Measurements from ENCODE around the gene LRMDA.

Gene LRMDA

DNA sequence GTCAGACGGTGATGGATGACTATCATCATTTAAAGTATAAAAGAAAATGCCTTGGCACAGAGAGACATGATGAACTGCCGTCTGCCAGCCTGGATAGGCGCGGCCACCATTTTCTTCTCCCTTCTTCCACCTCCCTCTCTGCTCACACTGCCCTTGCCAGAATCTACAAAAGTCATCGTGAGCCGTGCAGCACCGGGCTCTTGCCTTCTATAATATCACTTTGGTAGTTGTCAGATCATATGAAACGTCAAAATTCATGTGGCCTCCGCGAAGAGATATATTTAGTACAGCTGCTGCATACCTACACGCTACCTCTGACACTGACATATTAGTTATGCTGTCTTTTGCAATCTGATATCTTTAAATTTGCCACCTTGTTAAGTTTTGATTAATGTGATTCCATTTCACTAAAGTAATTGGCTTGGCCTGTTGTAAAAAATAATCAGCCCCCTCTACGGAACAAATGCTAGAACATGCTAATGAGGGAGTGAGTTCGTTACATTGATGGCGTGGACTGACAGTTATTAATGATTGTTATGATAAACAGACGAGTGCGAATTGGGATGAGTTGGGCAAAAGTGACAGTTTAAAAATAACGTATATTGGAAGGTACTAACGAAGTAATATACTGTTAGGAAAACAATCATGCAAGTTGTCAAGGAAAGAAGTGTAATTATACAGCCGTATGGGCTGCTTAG lies 214.9 kb downstream of the LRMDA start:
- DNase-seq (ENCODE audit: low spot score), result peak; percentile 17

DNA sequence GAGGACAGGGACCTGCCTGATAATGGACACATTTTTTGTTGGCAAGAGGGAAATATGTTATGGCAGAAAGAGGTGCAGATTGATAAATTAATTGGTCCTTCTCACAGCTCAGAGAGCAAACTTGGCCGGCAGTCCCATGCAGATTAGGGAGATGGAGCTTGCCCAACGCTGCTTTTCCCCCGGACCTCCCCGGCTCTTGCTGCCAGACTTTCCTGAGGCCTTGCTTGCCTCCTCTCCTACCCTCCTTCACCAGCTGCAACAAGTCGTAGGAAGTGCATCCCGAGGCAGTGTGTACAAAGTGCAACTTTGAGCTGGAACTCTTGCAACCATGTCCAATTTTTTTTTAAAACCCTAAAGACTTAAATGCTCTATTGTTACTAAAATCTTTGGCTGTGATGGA lies 215.5 kb downstream of the LRMDA start:
- no peak for DNase-seq (ENCODE audit: low spot score)

DNA sequence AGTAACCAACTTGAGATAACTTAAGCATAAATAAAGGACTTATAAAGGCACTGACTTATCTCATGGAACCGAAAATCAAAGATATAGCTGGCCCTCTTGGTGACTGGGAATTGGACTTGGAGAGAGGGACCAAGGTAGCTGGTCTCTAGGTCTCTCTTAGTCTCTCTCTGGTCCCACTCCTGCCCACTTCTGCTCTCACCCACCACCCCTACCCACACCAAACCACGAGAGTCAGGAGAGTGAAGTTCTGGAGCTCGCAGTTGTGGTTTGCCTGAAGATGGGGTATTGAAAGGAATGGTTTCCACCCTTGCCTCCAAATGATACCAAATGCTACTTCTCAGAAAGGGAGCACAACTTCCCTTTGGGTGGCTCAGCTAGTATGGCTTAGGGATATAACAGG lies 216.3 kb downstream of the LRMDA start:
- no peak for DNase-seq (ENCODE audit: low spot score)

DNA sequence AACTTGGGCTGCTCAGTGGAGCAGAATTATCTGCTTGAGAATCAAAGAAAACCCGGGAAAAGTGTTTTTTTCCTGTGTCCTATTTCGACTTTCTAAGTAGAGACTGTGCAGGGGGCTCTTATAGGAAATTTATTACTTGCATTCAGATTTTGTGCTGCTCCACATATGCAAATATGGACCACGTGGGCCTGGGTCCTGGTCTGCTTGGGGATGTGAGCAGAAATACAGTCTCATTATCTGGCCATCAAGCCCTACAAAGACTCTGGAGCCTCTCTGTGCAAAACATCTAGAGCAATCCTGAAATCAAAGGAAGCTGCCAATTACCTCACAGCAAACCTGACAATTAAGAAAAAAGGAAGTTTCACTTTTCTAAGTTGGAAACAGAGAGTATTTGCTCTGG lies 216.9 kb downstream of the LRMDA start:
- no peak for DNase-seq (ENCODE audit: low spot score)

DNA sequence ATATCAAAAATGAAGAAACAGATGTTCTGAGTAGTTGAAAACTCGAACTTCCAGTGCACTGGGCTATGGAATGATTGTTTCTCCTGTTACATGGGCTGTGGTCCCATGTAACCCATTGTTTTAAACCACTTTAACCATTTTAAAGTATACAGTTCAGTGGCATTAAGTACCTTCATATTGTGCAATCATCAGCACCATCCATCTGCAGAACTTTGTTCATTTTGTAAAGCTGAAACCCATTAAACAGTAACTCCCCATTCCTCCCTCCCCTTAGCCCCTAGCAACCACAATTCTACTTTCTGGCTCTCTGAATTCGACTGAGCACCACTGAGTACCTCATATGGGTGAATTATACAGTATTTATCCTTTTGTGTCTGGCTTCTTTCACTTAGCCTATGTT lies 217.4 kb downstream of the LRMDA start:
- no peak for DNase-seq (ENCODE audit: low spot score)

DNA sequence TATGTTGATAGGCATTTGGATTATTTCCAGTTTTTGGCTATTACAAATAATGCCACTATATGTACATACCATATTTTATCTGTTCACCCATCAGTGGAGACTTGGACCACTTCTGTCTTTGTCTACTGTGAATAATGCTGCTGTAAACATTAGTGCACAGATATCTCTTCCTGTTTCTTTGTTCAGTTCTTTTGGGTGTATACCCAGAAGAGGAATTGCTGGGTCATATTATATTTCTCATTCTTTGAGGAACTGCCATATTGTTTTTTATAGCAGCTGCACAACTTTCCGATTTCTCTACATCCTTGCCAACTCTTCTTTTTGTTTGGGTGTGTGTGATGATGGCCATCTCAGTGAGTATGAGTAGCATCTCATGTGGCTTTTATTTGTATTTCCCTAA lies 218.0 kb downstream of the LRMDA start:
- DNase-seq (ENCODE audit: low spot score), result no peak

DNA sequence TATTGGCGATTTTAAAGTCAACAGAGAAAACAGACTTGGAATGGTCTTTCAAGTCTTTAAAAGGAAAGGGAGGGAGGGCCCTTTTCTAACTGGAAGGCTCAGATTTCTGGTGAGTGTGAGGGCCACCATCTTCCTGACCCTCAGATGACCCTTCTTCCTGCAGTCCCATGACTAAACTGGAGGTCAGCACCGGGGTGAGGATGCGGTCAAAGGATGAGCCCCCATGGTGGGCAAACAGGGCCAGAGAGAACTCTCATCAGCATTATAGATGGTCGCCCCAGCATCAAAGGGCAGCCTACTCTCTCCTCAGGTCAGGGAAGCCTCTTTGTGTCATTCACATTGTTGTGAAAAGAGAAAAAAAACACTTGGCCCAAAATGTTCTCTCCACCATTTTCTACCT lies 219.2 kb downstream of the LRMDA start:
- DNase-seq (ENCODE audit: low spot score), result no peak

DNA sequence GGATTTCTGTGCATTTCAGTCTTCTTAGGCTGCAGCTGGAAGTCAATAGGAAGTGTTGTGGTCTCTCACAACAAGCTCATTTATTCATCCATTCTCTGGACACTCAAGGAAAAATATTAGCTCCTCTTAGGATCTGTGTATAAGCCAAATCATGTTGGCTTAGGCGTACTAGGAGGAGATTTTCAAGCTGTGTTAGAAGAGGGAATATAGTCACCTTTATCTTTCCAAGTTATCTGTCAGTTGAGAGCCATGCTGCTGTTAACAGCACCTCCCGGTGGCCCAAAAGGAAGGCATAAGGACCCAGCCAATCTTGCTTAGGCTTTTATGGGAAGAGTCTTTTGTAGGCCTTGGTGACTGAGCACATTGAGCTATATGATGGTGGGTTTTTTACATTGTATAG lies 220.0 kb downstream of the LRMDA start:
- no peak for DNase-seq (ENCODE audit: low spot score)

DNA sequence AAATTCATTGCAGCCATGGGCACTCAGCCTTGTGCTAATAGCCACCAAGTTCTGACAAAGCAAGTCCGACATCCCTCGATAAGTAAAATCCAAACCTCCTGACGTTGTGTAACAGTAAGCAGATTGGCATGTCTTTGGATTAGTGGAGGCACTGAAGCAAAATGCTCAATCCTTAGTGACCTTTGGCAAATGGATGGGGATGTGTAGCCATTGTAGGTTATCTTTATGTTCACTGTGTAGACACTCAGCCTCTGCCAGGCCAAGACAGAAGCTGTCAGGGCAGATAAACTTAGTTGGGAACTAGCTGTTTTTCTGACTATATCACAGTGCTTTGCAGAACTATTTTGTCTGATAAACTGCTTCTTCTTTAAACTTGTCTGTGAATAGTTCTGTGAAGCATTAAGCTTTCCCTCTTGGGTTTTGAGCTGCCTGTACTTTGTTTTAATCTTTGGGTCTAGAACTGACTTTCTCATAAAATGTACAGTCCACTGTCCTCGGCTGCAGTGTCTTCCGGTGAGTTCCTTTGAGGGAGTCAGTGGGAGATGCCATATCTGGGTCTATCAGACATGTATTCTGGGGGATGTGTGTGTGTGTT lies 220.8 kb downstream of the LRMDA start:
- DNase-seq (ENCODE audit: low spot score), result no peak

DNA sequence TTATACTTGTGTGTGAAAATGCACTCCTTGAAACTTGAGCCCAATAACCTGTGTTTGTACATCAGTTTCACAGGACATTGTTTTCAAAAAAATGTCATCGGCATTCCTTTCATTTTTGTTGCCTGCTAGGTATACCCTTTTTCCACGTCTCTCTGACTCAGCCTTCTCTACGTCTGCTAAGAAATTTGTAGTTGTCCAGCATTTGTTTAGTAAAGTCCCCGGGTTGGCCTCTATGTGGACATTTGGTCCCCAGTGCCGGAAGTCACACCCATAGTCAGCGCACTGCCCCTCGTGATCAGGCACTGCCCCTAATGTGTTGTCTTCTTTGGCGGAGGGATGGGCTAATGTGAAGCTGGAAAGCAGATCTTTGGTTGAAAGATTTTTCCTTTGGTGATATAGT lies 222.3 kb downstream of the LRMDA start:
- no peak for DNase-seq (ENCODE audit: low spot score)

DNA sequence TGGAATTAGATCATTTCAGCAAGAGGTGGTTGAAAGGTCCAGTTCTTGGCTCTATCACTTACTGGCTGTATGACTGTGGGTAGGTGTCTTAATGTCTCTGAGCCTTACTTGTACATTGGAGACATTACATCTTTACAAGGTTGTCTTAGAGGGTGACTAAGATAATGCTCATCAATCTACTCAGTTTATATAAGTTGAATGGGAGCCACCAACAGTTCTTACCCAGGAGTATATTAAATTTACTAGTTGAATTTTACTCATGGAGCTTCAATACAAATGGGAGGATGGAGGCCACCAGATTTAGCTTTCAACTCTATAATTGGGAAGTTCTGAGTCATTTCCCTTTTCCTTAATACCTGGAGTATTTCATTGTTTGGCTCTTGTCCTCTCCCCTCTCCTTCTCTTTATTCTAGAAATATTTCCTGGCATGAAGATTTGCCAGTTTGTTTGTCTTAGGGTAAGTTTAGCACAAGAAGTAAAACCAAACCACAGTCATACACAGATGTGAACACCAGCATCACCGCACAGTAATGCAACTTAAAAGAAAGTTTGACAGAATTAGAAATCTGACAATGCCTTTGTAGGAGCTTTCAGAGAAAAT lies 222.8 kb downstream of the LRMDA start:
- no peak for DNase-seq (ENCODE audit: low spot score)

DNA sequence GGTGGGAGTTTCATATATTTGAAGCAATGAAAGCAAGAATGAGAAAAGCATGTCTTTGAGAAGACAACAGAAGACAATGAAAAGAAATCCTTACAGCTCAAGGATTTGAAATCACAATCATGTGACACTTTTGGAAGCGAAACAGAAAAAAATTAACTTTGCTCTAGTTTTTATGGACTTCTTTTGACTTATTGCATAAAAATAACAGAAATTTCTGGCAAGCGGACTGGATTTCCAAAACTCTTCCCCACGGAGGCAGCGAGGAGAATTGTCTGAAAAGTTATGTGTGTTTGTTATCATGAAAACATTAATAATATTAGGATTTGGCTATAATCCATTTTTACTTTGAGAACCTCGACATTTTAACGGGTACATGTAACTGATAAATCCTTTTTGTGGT lies 223.3 kb downstream of the LRMDA start:
- DNase-seq (ENCODE audit: low spot score), result no peak

DNA sequence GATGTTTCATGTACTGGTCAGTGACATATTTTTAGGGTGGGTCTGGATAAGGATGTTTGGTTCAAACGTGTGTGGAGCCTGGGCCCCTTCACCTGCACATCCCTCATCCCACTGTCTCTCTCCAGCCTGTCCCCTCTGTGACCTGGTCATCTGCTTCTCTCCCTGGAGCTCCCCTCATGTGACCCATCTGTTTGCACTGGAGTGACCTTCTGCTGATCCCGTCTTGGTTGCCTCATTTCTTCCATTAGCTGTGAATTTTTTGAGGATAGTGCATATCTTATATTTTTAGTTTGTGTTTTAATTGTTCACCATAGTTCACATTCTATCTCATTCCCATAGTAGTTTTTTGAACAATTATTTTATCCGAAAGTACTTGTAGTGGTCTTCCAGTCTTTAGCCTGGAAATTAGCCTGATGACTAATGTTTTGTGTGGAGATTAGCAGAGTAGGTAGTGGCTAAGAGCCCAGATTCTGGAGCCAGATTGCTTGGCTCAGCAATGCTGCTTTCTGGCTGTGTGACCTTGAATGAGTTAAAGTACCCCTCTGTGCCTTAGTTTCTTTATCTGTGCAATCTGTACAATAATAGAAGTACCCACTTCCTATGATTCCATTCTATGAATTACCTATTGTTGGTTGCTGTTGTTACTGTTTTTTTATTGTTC lies 224.5 kb downstream of the LRMDA start:
- no peak for DNase-seq (ENCODE audit: low spot score)

DNA sequence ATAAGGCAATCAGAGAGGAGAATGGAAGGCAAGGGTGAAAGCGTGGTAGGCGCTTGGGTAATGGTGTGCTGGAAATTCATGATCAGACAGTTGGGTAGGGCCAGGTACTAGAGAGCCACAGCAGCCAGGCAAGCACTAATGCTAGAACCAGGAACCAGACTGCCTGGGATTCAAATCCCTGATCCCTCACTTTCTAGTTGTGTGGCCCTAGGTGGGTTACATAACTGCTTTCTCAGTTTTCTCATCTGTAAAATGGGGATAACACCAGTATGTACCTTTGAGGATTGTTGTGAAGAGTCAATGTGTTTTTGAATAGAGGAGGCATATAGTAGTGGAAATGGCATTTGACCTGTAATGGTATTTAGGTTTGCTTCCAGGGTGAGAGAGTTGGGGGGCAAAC lies 225.9 kb downstream of the LRMDA start:
- DNase-seq (ENCODE audit: low spot score), result no peak

DNA sequence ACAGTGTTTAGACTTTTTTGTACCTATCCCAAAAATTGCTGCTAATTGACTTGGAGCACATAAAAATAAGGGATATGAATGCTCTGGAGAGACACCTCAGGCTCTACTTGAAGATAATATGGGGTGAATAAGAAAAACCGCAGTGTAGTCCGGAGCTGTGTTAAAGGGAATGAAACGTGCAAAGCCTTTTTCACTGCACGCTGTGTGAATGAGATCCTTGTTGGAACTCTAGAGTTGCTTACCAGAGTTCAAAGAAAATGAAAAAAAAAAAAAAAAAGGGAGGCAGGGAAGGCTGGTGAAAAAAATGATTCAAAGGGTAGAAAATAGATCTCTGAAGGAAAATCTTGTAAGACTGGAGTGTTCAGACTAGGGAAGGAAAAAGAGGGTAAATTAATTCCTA lies 226.6 kb downstream of the LRMDA start:
- no peak for DNase-seq (ENCODE audit: low spot score)

DNA sequence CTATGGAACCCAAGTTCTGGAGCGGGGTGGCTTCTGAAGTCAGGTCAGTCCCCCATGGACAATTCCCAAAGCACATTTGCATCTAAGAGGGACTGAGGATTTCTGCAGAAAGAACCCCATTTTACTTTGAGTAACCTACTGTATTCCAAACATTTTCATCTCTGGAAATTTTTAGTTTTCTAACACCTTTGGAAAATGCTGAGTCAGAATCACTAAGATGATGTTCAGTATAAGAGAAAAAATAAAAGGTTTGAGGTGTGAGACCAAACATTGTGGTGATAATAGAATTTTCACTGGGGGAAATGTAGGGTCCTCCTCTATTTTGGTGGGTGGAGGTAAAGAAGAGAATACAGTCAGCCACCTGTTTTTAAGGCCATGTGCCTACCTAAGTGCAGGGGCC lies 227.1 kb downstream of the LRMDA start:
- DNase-seq (ENCODE audit: low spot score), result no peak

DNA sequence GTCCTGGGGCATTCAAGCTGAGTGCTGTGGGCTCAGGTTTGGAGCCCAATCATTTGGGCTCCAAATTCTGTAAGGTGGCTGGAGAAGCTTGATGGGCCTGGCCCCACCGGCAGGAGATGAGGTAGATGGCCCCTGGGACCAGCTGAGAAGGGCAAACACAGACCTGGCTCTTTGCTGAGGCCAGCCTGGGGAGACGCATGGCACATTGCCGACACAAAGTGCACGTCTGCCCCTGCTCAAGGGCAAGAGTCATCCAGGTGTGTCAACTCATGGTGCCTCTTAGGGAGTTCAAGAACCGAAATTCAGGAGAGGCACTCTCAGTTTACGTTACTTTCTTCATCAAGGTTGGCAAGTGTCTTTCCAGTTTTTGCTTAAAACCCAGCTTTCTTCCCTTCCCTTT lies 227.5 kb downstream of the LRMDA start:
- DNase-seq (ENCODE audit: low spot score), result no peak

DNA sequence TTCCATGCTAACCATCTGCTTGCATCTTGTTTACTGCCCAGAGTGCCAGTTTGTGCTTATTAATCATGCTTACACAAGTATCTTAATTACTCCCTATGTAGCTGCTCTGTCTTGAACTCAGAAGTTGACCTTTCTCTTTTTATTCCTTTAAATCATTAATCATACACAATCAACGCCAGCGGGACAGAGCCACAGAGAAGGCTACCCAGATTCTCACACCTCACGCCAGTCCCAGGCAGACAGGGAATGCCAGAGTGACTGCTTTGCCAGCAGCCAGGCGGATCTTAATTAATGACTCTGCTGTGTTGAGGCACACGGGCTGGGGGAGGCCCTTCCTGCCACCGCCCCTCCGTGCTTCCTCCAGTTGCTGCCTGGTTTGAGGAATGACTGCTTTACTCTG lies 229.4 kb downstream of the LRMDA start:
- no peak for DNase-seq (ENCODE audit: low spot score)

DNA sequence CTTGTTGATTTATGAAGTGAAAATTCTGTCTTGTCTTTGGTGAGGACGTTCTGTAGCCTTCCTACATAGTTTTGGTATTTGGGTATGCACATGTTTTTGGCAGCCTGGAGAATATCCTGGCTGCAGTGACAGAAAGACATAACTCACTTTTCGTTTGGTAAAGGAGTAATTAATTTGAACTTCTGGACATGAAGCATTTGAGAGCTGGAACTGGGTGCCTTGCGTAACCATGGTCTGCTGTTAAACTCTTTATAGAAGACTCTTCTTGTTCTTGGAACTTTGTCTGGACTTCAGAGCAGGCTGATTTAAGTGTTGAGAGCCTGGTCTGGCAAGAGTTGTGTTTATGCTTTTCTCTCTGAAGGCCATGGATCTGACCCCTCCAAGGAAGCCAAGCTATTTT lies 231.3 kb downstream of the LRMDA start:
- DNase-seq (ENCODE audit: low spot score), result no peak

DNA sequence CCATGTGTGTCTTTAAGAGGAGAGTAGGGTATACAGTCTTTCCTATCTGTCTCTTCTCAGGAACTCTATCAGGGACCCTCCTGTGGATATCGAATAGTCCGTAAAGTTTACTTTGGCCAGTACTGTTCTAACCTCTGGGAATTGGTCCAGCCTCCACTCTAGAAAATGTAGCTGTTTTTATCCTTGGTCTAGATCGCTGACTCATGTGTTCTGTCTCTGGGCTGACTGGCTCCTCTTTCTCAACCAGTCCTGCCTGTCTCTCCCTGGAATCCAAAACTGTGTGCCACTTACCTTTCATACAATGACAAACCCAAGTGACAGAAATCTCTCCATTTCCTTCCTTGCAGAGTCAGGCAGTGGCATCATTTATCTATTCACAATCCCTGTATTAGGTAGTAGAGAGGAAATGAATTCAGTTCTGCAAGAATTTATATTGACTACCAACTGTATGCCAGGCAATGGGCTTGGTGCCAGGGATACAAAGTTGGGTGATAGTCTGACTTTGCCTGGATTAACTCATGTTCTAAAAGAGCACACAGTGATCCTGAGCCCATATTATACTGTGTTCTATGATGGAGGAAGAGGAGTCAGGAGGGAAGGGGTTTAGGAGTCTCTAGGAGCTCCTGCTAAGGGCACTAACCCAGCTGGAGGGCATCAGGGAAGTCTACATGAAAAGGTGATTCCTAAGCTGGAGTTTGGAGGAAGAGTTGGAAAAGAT lies 232.7 kb downstream of the LRMDA start:
- no peak for DNase-seq (ENCODE audit: low spot score)

DNA sequence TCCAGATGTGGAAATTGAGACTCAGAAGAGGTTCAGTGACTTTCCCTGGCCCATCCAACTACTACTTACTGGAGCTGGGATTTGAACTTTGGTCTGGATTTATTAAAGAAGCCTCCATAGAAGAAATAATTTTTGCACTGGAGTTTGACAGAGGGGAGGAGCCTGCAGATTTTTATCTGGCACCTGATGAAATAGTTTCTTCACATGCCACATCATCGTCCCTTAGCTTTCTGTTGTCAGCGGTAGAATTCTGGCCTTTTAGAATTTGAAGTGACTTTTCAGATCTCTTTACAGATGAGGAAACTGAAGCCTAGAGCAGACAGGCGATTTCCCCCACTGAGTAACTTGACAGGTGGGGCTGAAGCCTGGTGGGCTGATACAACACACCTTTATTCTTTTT lies 233.5 kb downstream of the LRMDA start:
- DNase-seq (ENCODE audit: low spot score), result no peak

DNA sequence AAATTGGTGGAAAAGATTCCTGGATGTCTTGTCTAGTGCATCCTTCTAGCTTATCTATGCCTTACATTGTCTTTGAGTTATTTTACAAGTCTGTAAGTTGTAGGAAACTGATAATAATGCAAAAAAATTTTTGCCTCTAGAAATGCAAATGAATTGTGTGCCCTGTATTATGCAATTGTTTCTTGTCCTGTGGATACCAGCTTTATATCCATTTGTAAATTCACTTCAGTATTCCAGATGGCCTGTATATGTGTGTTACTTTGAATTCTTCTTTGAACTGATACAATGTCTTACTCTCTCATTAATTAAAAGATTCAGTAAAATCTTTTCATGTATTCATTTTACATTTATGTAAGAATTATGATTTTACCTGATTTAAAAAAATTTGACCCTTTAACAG lies 234.3 kb downstream of the LRMDA start:
- no peak for DNase-seq (ENCODE audit: low spot score)

Measured in putamen (tissue), 1 donor.